Measurements from ENCODE around the gene ADRA2C.

- no peak for TF ChIP-seq CTCF (conservative IDR thresholded peaks at IDR 0.05; ENCODE audit: low read length)
- TF ChIP-seq EZH2phosphoT487 (IDR thresholded peaks at IDR 0.05; ENCODE audit: borderline replicate concordance), result no peak
These were observed 42.4 kb downstream of the ADRA2C start for GRCh38 chr4:3808597-3808996.

Data from Loucy (cell line).